ENCODE measurements around the gene PKP3.

PKP3 gene

DNA sequence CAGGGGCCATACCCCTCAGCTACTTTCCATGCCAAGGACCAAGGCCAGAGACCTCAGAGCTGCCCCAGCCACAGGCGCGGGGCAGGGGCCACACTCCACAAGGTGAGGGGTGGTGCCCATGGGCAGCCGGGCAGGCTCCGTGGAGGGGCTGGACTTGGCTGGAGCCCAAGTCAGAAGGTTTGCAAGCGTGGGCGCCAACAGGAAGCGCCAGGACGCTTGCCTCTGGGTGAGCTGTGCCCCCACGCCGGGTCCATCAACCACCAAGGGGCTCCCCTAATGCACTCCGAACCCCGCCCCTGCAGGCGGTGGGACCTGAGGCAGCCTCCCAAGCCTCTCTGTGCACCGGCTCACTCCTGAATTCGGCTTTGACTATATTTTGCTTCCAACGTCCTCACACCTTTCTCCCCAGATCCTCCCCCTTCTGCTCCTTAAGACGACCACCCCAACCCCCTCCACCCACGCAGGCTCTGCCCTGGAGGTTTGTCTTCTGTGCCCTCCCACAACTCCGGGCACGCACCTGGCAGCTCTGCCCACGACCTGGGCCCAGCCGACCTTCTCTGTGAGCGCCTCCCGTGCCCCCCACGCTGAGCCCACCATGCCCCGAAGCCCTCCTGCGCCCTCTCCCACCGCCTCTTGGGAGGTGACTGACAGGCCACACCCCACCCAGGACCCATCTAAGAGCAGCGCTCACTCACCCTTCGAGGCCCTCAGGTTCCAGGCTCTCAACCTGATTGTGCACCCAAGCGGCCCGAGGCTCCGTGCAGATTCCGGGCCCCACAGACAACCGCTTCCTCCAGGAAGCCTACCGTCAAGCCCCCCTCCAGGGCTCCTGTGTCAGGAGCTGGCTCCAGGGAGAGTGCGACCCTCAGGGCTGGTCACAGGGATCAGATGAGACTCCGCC lies 2.6 kb upstream of the PKP3 start:
- no peak for DNase-seq
- H3K27me3 ChIP-seq (replicated peaks; ENCODE audit: insufficient read depth, low read length): peaks cover 78% of the 10 kb centered on the region
- H3K36me3 ChIP-seq (replicated peaks; ENCODE audit: insufficient read depth, low read length): no peaks in the 10 kb centered on the region
- no peak overlapping the region for H2AFZ ChIP-seq (ENCODE audit: low read length)
- H3K27ac ChIP-seq (ENCODE audit: low read length): no peak overlapping the region
- H3K9ac ChIP-seq (ENCODE audit: low read length): no peak overlapping the region
- no peaks in the 10 kb centered on the region for H3F3A ChIP-seq (ENCODE audit: insufficient read depth, low read length)
- no peaks in the 10 kb centered on the region for H3K79me2 ChIP-seq (ENCODE audit: low read length)
- H3K4me3 ChIP-seq (ENCODE audit: low read length): no peak overlapping the region
- TF ChIP-seq EZH2 (optimal IDR thresholded peaks at IDR 0.05; ENCODE audit: low read depth, low read length): no peak
- no peak for TF ChIP-seq EZH2phosphoT487 (IDR thresholded peaks at IDR 0.05; ENCODE audit: low read length)
- TF ChIP-seq, protein P1, sequence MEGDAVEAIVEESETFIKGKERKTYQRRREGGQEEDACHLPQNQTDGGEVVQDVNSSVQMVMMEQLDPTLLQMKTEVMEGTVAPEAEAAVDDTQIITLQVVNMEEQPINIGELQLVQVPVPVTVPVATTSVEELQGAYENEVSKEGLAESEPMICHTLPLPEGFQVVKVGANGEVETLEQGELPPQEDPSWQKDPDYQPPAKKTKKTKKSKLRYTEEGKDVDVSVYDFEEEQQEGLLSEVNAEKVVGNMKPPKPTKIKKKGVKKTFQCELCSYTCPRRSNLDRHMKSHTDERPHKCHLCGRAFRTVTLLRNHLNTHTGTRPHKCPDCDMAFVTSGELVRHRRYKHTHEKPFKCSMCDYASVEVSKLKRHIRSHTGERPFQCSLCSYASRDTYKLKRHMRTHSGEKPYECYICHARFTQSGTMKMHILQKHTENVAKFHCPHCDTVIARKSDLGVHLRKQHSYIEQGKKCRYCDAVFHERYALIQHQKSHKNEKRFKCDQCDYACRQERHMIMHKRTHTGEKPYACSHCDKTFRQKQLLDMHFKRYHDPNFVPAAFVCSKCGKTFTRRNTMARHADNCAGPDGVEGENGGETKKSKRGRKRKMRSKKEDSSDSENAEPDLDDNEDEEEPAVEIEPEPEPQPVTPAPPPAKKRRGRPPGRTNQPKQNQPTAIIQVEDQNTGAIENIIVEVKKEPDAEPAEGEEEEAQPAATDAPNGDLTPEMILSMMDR (IDR thresholded peaks at IDR 0.05; ENCODE audit: low read length): no peak
- no peaks in the 10 kb centered on the region for H4K20me1 ChIP-seq (ENCODE audit: insufficient read depth, low read length)
- no peaks in the 10 kb centered on the region for H3K4me1 ChIP-seq (ENCODE audit: low read length)
- H3K4me2 ChIP-seq (ENCODE audit: low read depth, low read length): no peak overlapping the region
- H3K9me3 ChIP-seq (replicated peaks; ENCODE audit: insufficient read depth, low read length): no peaks in the 10 kb centered on the region
- H3K9me2 ChIP-seq (replicated peaks; ENCODE audit: insufficient read depth, low read length): no peaks in the 10 kb centered on the region

DNA sequence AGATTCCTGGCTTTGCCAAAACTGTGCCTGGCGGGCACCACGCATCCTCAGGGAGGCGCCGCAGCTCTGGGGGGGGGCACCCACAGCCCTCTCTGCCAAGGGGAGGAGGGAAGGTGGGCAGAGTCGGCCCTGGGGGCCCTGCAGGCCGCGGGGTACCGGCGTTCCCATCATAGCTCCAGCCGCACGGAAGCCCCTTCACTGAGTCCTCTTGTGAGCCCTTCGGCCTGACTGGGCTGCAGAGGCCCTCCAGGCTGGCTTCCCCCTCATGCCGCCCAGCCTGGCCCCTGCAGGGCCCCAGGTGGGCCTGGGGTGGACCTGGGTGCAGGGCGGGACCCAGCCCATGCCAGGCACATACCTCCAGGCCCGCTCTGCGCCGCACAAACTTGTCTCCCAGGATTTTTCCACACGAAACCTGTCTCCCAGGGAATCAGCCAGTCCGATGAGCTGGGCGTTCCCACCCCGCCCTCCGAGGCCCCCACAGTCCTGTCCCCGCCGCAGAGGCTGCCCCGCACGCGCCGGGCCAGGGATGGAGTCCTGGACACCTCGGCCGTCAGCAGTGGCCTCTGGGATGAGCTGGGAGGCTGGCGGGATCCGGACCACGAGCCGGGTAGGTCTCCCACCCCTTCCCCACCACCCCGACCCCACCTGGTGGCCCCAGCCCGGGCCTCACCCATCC lies 1.8 kb upstream of the PKP3 start:
- Histone ChIP-seq H3K4me2 (ENCODE audit: low read depth, low read length) (no peak overlapping the region), H3K4me3 (ENCODE audit: low read length) (no peak overlapping the region), H3K27ac (ENCODE audit: low read length) (no peak overlapping the region), H3K4me1 (ENCODE audit: low read length) (no peaks in the 10 kb centered on the region), H4K20me1 (ENCODE audit: insufficient read depth, low read length) (no peaks in the 10 kb centered on the region), H3K9me2 (replicated peaks; ENCODE audit: insufficient read depth, low read length) (no peaks in the 10 kb centered on the region), H3K27me3 (replicated peaks; ENCODE audit: insufficient read depth, low read length) (peaks cover 74% of the 10 kb centered on the region), H3K9me3 (replicated peaks; ENCODE audit: insufficient read depth, low read length) (no peaks in the 10 kb centered on the region), H3K79me2 (ENCODE audit: low read length) (no peaks in the 10 kb centered on the region), H2AFZ (ENCODE audit: low read length) (no peak overlapping the region), H3K36me3 (replicated peaks; ENCODE audit: insufficient read depth, low read length) (no peaks in the 10 kb centered on the region), H3F3A (ENCODE audit: insufficient read depth, low read length) (no peaks in the 10 kb centered on the region), H3K9ac (ENCODE audit: low read length) (no peak overlapping the region)
- no peak for DNase-seq
- TF ChIP-seq EZH2phosphoT487 (IDR thresholded peaks at IDR 0.05; ENCODE audit: low read length): no peak
- TF ChIP-seq, protein P1 (IDR thresholded peaks at IDR 0.05; ENCODE audit: low read length): no peak
- no peak for TF ChIP-seq EZH2 (optimal IDR thresholded peaks at IDR 0.05; ENCODE audit: low read depth, low read length)

DNA sequence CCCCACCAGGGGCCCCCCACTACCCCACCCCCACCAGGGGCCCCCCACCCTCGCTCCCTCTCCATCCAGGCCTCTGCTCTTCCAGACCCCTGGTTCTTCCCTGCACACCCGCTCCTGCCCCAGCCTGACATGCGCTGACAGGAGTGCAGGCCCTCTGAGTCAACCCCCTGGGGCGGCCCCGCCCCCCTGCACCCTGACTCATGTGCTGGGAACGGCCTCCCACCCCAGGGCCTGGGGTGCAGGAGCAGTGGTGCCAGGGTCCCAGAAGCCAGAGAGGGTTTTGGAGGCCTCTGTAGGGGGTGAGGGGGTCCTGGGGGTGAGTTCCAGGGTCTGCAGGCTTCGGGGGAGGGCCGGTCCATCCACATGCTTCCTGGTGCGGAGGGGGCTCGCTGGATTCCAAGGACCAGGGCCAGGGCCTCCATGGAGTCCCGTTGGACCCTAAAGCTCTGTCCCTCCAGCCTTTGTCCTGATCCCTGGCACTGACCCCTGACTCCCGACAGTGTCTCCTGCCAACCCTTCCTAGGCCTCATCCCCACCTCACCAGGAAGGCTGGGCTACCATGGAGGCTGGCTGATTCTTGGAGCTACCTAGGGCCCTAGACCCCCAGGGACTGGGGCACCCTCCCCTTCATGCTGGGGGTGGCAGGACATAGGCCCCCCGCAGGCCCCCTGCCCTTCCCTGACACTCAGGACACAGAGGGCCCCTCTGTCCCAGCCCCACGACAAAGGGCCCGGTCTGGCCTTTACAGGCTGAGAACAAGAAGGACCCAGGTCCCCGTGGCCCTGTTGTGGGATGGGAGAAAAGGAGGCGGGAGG lies 583 bp upstream of the PKP3 start:
- TF ChIP-seq, protein P1 (IDR thresholded peaks at IDR 0.05; ENCODE audit: low read length): no peak
- no peak for TF ChIP-seq EZH2 (optimal IDR thresholded peaks at IDR 0.05; ENCODE audit: low read depth, low read length)
- TF ChIP-seq EZH2phosphoT487 (IDR thresholded peaks at IDR 0.05; ENCODE audit: low read length): no peak
- Histone ChIP-seq H3K36me3 (replicated peaks; ENCODE audit: insufficient read depth, low read length) (no peaks in the 10 kb centered on the region), H3K4me3 (ENCODE audit: low read length) (no peak overlapping the region), H3K79me2 (ENCODE audit: low read length) (no peaks in the 10 kb centered on the region), H3K4me2 (ENCODE audit: low read depth, low read length) (no peak overlapping the region), H3K27me3 (replicated peaks; ENCODE audit: insufficient read depth, low read length) (peaks cover 63% of the 10 kb centered on the region), H3K27ac (ENCODE audit: low read length) (no peak overlapping the region), H2AFZ (ENCODE audit: low read length) (no peak overlapping the region), H3K9me3 (replicated peaks; ENCODE audit: insufficient read depth, low read length) (no peaks in the 10 kb centered on the region), H3K9me2 (replicated peaks; ENCODE audit: insufficient read depth, low read length) (no peaks in the 10 kb centered on the region), H4K20me1 (ENCODE audit: insufficient read depth, low read length) (no peaks in the 10 kb centered on the region), H3F3A (ENCODE audit: insufficient read depth, low read length) (no peaks in the 10 kb centered on the region), H3K4me1 (ENCODE audit: low read length) (no peaks in the 10 kb centered on the region), H3K9ac (ENCODE audit: low read length) (no peak overlapping the region)
- DNase-seq: no peak
